KMS-11 (cell line): ENCODE measurements around the gene RPRD1B.

Experiments
- H2AFZ ChIP-seq: fragments of 200-600 bp; sonication (generic); 2 replicates; pipeline ENCODE4 v1.6.1; 2016; ENCODE audit warnings: antibody characterized with exemption, mixed run types, low read depth
- H3K27ac ChIP-seq: fragments of 200-600 bp; sonication (generic); 2 replicates; pipeline ENCODE4 v1.6.1; 2016; ENCODE audit warnings: mild to moderate bottlenecking, mixed run types
- H3K27me3 ChIP-seq: fragments of 200-600 bp; sonication (generic); 2 replicates; pipeline ENCODE4 v1.6.1; 2017; ENCODE audit warnings: mild to moderate bottlenecking, low read depth, mixed run types, moderate library complexity; ENCODE audit not compliant: insufficient read depth
- H3K36me3 ChIP-seq: fragments of 200-600 bp; sonication (generic); 2 replicates; pipeline ENCODE4 v1.6.1; 2017; ENCODE audit warnings: mild to moderate bottlenecking, mixed run types; ENCODE audit not compliant: insufficient read depth
- H3K4me1 ChIP-seq: fragments of 200-600 bp; sonication (generic); 2 replicates; pipeline ENCODE4 v1.6.1; 2016; ENCODE audit warnings: mild to moderate bottlenecking, low read depth, mixed run types; ENCODE audit not compliant: poor library complexity, severe bottlenecking
- H3K4me2 ChIP-seq: fragments of 200-600 bp; sonication (generic); 2 replicates; pipeline ENCODE4 v1.7.0; 2016; ENCODE audit warnings: mild to moderate bottlenecking, mixed run types
- H3K4me3 ChIP-seq: fragments of 200-600 bp; sonication (generic); IDR thresholded peaks from 2 replicates; pipeline ENCODE4 v1.6.1; 2017; ENCODE audit warnings: low read depth, low read length, mixed read lengths; ENCODE audit not compliant: insufficient read depth
- H3K79me2 ChIP-seq: fragments of 200-600 bp; sonication (generic); 2 replicates; pipeline ENCODE4 v1.6.1; 2016; ENCODE audit warnings: low read depth, mixed run types; ENCODE audit not compliant: insufficient read depth
- H3K9ac ChIP-seq: fragments of 200-600 bp; sonication (generic); 2 replicates; pipeline ENCODE4 v1.6.1; 2016; ENCODE audit warnings: mild to moderate bottlenecking, mixed run types
- H4K20me1 ChIP-seq: fragments of 200-600 bp; sonication (generic); 2 replicates; pipeline ENCODE4 v1.6.1; 2016; ENCODE audit warnings: mild to moderate bottlenecking, mixed run types; ENCODE audit not compliant: insufficient read depth
- CTCF ChIP-seq: fragments of 200-600 bp; sonication (generic); conservative IDR thresholded peaks from 2 replicates; pipeline ENCODE4 v1.6.1; 2017; ENCODE audit warnings: low read depth, mild to moderate bottlenecking, antibody characterized with exemption, low read length, moderate library complexity, mixed read lengths

The RPRD1B gene

GRCh38 chr20:37986873-37987601 is 46.5 kb upstream of the RPRD1B start:
- H3K4me1 ChIP-seq = no peaks in the 10 kb centered on the region
- no peak for TF ChIP-seq CTCF
- H2AFZ ChIP-seq = no peak overlapping the region
- H3K79me2 ChIP-seq = no peaks in the 10 kb centered on the region
- H3K9ac ChIP-seq = no peak overlapping the region
- no peak overlapping the region for H3K27ac ChIP-seq
- no peaks in the 10 kb centered on the region for H3K27me3 ChIP-seq
- no peak overlapping the region for H3K4me3 ChIP-seq
- H3K36me3 ChIP-seq = no peaks in the 10 kb centered on the region
- H3K4me2 ChIP-seq = no peak overlapping the region
- no peaks in the 10 kb centered on the region for H4K20me1 ChIP-seq

- H3K27ac ChIP-seq = no peak overlapping the region
- H3K36me3 ChIP-seq = no peaks in the 10 kb centered on the region
- H3K27me3 ChIP-seq = no peaks in the 10 kb centered on the region
- no peaks in the 10 kb centered on the region for H3K4me1 ChIP-seq
- no peak overlapping the region for H3K9ac ChIP-seq
- TF ChIP-seq CTCF = no peak
- no peak overlapping the region for H3K4me3 ChIP-seq
- no peak overlapping the region for H2AFZ ChIP-seq
- no peaks in the 10 kb centered on the region for H4K20me1 ChIP-seq
- no peak overlapping the region for H3K4me2 ChIP-seq
- no peaks in the 10 kb centered on the region for H3K79me2 ChIP-seq
Measured at GRCh38 chr20:37987602-37988290, 45.8 kb upstream of the RPRD1B start.

- no peak for TF ChIP-seq CTCF
- H3K4me3 ChIP-seq = no peak overlapping the region
Measured at GRCh38 chr20:37988306-37988954, 45.1 kb upstream of the RPRD1B start.

GRCh38 chr20:37989601-37990295 is 43.8 kb upstream of the RPRD1B start:
- H3K4me1 ChIP-seq = no peaks in the 10 kb centered on the region
- H3K4me3 ChIP-seq = no peak overlapping the region
- H4K20me1 ChIP-seq = no peaks in the 10 kb centered on the region
- H3K79me2 ChIP-seq = no peaks in the 10 kb centered on the region
- no peak for TF ChIP-seq CTCF
- no peak overlapping the region for H3K4me2 ChIP-seq
- H2AFZ ChIP-seq = no peak overlapping the region
- H3K36me3 ChIP-seq = no peaks in the 10 kb centered on the region; the same call in 1 of the 2 replicates
- H3K27ac ChIP-seq = no peak overlapping the region
- no peaks in the 10 kb centered on the region for H3K27me3 ChIP-seq
- H3K9ac ChIP-seq = no peak overlapping the region

More at GRCh38 chr20:37988306-37988954, 45.1 kb upstream of the RPRD1B start:
- H3K27me3 ChIP-seq = no peaks in the 10 kb centered on the region
- H3K79me2 ChIP-seq = no peaks in the 10 kb centered on the region
- H4K20me1 ChIP-seq = no peaks in the 10 kb centered on the region
- H3K4me1 ChIP-seq = no peaks in the 10 kb centered on the region
- H3K27ac ChIP-seq = no peak overlapping the region
- H2AFZ ChIP-seq = no peak overlapping the region
- no peaks in the 10 kb centered on the region for H3K36me3 ChIP-seq
- H3K9ac ChIP-seq = no peak overlapping the region
- no peak overlapping the region for H3K4me2 ChIP-seq
